ENCODE results near the gene WBP1. TPM values are rescaled to one million over a fixed set of nuclear protein-coding genes. Genes with fewer than 3 reads are reported as not detected.

Gene WBP1
- polyA plus RNA-seq, 2 of the 4 experiments (the other 2 are of a cell fraction) = 59.0 to 62.6 TPM

DNA sequence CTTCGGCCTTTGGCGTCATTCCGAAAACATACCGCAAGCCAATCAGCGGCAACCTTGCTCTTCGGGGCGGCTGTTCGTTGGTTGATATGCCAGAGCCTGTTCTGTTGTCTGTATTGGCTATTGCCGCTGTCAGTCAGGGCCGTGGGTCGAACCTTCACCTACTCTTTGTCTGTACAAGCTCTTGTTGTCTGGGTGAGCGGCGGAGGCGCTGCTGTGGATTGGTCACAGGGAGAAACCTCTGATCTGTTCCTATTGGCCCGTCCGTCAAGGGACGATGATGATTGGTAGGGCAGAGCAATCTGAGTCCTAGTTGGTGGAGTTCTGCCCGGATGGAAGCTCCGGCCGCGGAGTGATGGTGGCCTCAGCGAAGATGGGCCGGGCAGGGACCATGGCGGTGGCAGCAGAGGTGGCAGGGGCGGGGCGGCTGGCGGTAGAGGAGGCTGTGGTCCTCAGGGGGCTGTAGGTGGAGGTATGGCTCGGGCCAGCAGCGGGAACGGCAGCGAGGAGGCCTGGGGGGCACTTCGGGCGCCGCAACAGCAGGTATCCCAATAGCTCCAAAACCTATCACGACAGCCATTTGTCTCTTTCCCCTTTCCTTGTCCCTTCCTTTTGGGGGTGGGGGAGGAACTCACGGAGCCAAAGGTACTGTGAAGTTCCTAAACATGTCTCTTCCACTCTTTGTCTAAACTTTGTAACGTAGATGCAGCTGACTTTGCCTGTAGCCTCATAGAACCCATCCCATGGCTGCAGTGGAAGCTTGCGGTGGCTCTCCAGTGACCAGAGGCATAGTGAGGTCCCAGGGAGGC is at the start of gene WBP1 (continued):
- peak; percentile 94 for TF ChIP-seq TP53 (CRISPR knock-in tag; IDR thresholded peaks at IDR 0.05)
- TF ChIP-seq, protein P1, sequence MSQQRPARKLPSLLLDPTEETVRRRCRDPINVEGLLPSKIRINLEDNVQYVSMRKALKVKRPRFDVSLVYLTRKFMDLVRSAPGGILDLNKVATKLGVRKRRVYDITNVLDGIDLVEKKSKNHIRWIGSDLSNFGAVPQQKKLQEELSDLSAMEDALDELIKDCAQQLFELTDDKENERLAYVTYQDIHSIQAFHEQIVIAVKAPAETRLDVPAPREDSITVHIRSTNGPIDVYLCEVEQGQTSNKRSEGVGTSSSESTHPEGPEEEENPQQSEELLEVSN (IDR thresholded peaks at IDR 0.05; ENCODE audit: borderline replicate concordance, low read depth) = peak; percentile 7; the same call in 1 of the 2 replicates
- TF ChIP-seq SMC3 (IDR thresholded peaks at IDR 0.05) = no peak
- TF ChIP-seq RARB (CRISPR knock-in tag; IDR thresholded peaks at IDR 0.05) = no peak
- TF ChIP-seq BHLHE40 (IDR thresholded peaks at IDR 0.05; ENCODE audit: low read depth, low read length) = no peak
- no peak for TF ChIP-seq NR3C1 (IDR thresholded peaks at IDR 0.05)
- peak; percentile 90 for TF ChIP-seq KDM5A (IDR thresholded peaks at IDR 0.05)
- TF ChIP-seq GATA3 (IDR thresholded peaks at IDR 0.05; ENCODE audit: borderline replicate concordance) = peak; percentile 23; the same call in 1 of the 2 replicates
- TF ChIP-seq FOXS1 (CRISPR knock-in tag; IDR thresholded peaks at IDR 0.05) = peak; percentile 88
- TF ChIP-seq FOSB (CRISPR knock-in tag; IDR thresholded peaks at IDR 0.05) = 0 out of 2 replicates have a peak, but pooled peaks have one; percentile 71

- H3K4me1 ChIP-seq = no peaks in the 10 kb centered on the region
- ChIA-PET CTCF (interaction anchor here (0.7 to 3.0 kb wide), 5 partner anchors 12 to 26 kb away, joined by 3 to 16 read pairs (median 4); no protein-coding TSS in a partner anchor), POLR2A (interaction anchor here (1.3 kb wide), 1 partner anchor 45 kb away, joined by 4 read pairs; the partner anchor contains the start of gene WBP1)
- H3K27ac ChIP-seq = no peak overlapping the region
- DNase-seq (ENCODE audit: low read depth in 1 of 2, low spot score in 1 of 2) = no peak
- 67% methylated on average over 8 of the region's 8 CpGs for WGBS (ENCODE audit: missing lambda C conversion rate)
- H3K4me3 ChIP-seq = no peak overlapping the region
- no peak; a peak in 1 of 6 replicates for ATAC-seq
- no peak for FAIRE-seq
- H3K4me2 ChIP-seq = no peak overlapping the region
- no peaks in the 10 kb centered on the region for H3K9me3 ChIP-seq
- no peak for TF ChIP-seq ELK1 (IDR thresholded peaks at IDR 0.05; ENCODE audit: low read depth, low read length)
- TF ChIP-seq HOXA7 (CRISPR knock-in tag; IDR thresholded peaks at IDR 0.05) = no peak
- TF ChIP-seq GATA3 (IDR thresholded peaks at IDR 0.05; ENCODE audit: borderline replicate concordance) = no peak
- no peak for TF ChIP-seq FOXS1 (CRISPR knock-in tag; IDR thresholded peaks at IDR 0.05)
- no peak for TF ChIP-seq HEYL (CRISPR knock-in tag; IDR thresholded peaks at IDR 0.05)
- no peak for TF ChIP-seq CBX2 (IDR thresholded peaks at IDR 0.05; ENCODE audit: borderline replicate concordance, low read depth)
- TF ChIP-seq USF2 (IDR thresholded peaks at IDR 0.05) = no peak
- no peak for TF ChIP-seq ZC3H11A (IDR thresholded peaks at IDR 0.05)
- no peak for TF ChIP-seq KDM1A (IDR thresholded peaks at IDR 0.05; ENCODE audit: low read depth)
- TF ChIP-seq POLR2A (IDR thresholded peaks at IDR 0.05; ENCODE audit: low read length) = no peak
- no peak for TF ChIP-seq MYC (IDR thresholded peaks at IDR 0.05; ENCODE audit: borderline replicate concordance, low read length)
- no peak for TF ChIP-seq EP300 (IDR thresholded peaks at IDR 0.05)
- no peak for TF ChIP-seq NFE2L2 (conservative IDR thresholded peaks at IDR 0.05; ENCODE audit: low read length)
Measured at GRCh38 chr2:74413001-74413698, 45.1 kb upstream of the WBP1 start.

- POLR2A ChIA-PET = no interaction called here
- ATAC-seq = no peak
- H3K27ac ChIP-seq = no peak overlapping the region
- no peak overlapping the region for H3K4me2 ChIP-seq
- CTCF ChIA-PET = interaction anchor here (3.0 kb wide), 1 partner anchor 23 kb away, joined by 16 read pairs; no protein-coding TSS in a partner anchor
- WGBS (ENCODE audit: missing lambda C conversion rate) = 85% methylated on average over 19 of the region's 19 CpGs
- H3K9me3 ChIP-seq = no peaks in the 10 kb centered on the region
- H3K4me3 ChIP-seq = no peak overlapping the region
- no peak for FAIRE-seq
- DNase-seq (ENCODE audit: low read depth in 1 of 2, low spot score in 1 of 2) = no peak
- no peaks in the 10 kb centered on the region for H3K4me1 ChIP-seq
- TF ChIP-seq CBX8 (IDR thresholded peaks at IDR 0.05) = no peak
- TF ChIP-seq EP300 (IDR thresholded peaks at IDR 0.05) = no peak
- TF ChIP-seq, protein P2, sequence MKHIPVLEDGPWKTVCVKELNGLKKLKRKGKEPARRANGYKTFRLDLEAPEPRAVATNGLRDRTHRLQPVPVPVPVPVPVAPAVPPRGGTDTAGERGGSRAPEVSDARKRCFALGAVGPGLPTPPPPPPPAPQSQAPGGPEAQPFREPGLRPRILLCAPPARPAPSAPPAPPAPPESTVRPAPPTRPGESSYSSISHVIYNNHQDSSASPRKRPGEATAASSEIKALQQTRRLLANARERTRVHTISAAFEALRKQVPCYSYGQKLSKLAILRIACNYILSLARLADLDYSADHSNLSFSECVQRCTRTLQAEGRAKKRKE (CRISPR knock-in tag; IDR thresholded peaks at IDR 0.05; ENCODE audit: low read depth) = no peak
- TF ChIP-seq JUNB (IDR thresholded peaks at IDR 0.05) = no peak
- no peak for TF ChIP-seq ZSCAN20 (CRISPR knock-in tag; IDR thresholded peaks at IDR 0.05)
- TF ChIP-seq ESRRA (IDR thresholded peaks at IDR 0.05; ENCODE audit: borderline replicate concordance, low read length) = no peak
- TF ChIP-seq MAZ (IDR thresholded peaks at IDR 0.05; ENCODE audit: borderline replicate concordance, low read depth, low read length) = no peak
- TF ChIP-seq, protein P3, sequence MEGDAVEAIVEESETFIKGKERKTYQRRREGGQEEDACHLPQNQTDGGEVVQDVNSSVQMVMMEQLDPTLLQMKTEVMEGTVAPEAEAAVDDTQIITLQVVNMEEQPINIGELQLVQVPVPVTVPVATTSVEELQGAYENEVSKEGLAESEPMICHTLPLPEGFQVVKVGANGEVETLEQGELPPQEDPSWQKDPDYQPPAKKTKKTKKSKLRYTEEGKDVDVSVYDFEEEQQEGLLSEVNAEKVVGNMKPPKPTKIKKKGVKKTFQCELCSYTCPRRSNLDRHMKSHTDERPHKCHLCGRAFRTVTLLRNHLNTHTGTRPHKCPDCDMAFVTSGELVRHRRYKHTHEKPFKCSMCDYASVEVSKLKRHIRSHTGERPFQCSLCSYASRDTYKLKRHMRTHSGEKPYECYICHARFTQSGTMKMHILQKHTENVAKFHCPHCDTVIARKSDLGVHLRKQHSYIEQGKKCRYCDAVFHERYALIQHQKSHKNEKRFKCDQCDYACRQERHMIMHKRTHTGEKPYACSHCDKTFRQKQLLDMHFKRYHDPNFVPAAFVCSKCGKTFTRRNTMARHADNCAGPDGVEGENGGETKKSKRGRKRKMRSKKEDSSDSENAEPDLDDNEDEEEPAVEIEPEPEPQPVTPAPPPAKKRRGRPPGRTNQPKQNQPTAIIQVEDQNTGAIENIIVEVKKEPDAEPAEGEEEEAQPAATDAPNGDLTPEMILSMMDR (IDR thresholded peaks at IDR 0.05) = no peak
Measured at GRCh38 chr2:74414441-74414840, 43.8 kb upstream of the WBP1 start.
